Activated naive CD8-positive, alpha-beta T cell treated with anti-CD3 and anti-CD28 coated beads, Interleukin-2, amount 10 ng/mL, durations not matched to agents 7 days and 5 days (primary cell): ENCODE data around the gene PNPLA6. TPM values are rescaled to one million over a fixed set of nuclear protein-coding genes. Genes with fewer than 3 reads are reported as not detected.
"Not testable (repeated sequence)": the region's sequence is repeated elsewhere in the genome, so short reads cannot be mapped to it uniquely, and the experiment has no call there.

Experiments
- ATAC-seq: fragments of 150-1000 bp; cut with Tn5 transposase; one replicate; pipeline ENCODE4 v1.10.0; 2021; ENCODE audit warnings: low read depth, moderate library complexity
- POLR2A ChIA-PET: fragments of 350-600 bp; sonication (Branson Sonifier 250); formaldehyde crosslinking; loops from one replicate; lab custom pipeline; 2021; ENCODE audit warnings: antibody characterized with exemption; lab: Charles Lee
- DNase-seq: peaks from one replicate; pipeline ENCODE4 v3.0.0; 2021
- H3K27ac Mint-ChIP-seq: one replicate; pipeline ENCODE4 v1.8.0; 2022; ENCODE audit warnings: mild to moderate bottlenecking, mixed read lengths
- H3K27me3 Mint-ChIP-seq: one replicate; pipeline ENCODE4 v1.8.0; 2022; ENCODE audit warnings: mild to moderate bottlenecking, moderate library complexity, mixed read lengths
- H3K36me3 Mint-ChIP-seq: one replicate; pipeline ENCODE4 v1.8.0; 2021; ENCODE audit warnings: mild to moderate bottlenecking, mixed read lengths
- H3K4me1 Mint-ChIP-seq: one replicate; pipeline ENCODE4 v1.8.0; 2021; ENCODE audit warnings: mixed read lengths
- H3K4me3 Mint-ChIP-seq: one replicate; pipeline ENCODE4 v1.8.0; 2022; ENCODE audit warnings: mild to moderate bottlenecking, moderate library complexity, mixed read lengths
- H3K9me3 Mint-ChIP-seq: one replicate; pipeline ENCODE4 v1.8.0; 2021; ENCODE audit warnings: mixed read lengths
- total RNA-seq, 2 experiments: library from RNA; stranded (reverse); gene quantifications; one replicate each; pipeline ENCODE4 v1.2.3, GENCODE V29; 2021

The PNPLA6 gene
- total RNA-seq, 2 experiments from 2014 or later: 152 to 155 TPM

DNA sequence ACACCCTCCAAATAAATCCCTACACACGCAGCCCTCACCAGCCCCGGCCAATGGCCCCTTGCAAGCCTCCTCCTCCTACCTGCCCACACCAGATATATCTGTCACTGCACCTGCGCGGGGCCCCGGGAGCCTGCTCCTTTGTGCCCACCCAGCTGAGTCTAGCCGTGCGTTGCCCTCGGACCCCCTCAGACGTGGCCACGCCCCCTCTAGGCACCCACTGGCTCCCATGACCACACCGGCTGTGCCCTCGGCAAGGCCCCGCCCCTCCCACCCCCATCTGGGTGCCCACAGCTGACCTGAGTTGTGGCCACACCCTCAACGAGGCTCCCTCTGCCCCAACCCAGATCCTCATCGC, 6.3 kb upstream of the PNPLA6 start:
- POLR2A ChIA-PET: no interaction called here
- Mint-ChIP-seq H3K4me1 (no peaks in the 10 kb centered on the region), H3K27ac (no peak overlapping the region), H3K36me3 (peaks cover 2% of the 10 kb centered on the region), H3K4me3 (no peak overlapping the region), H3K27me3 (no peaks in the 10 kb centered on the region), H3K9me3 (no peaks in the 10 kb centered on the region)
- ATAC-seq (no peak), DNase-seq (no peak)

GRCh38 chr19:7529610-7530490, 5.7 kb upstream of the PNPLA6 start:
- no peak overlapping the region for H3K27ac Mint-ChIP-seq
- H3K36me3 Mint-ChIP-seq: peaks cover 2% of the 10 kb centered on the region
- no peak overlapping the region for H3K4me3 Mint-ChIP-seq
- ATAC-seq (no peak), DNase-seq (no peak)
- no peaks in the 10 kb centered on the region for H3K27me3 Mint-ChIP-seq
- no peaks in the 10 kb centered on the region for H3K9me3 Mint-ChIP-seq
- H3K4me1 Mint-ChIP-seq: peaks cover 1% of the 10 kb centered on the region
- POLR2A ChIA-PET: no interaction called here

- H3K27me3 Mint-ChIP-seq: no peaks in the 10 kb centered on the region
- peak overlapping the region; percentile 54 for H3K27ac Mint-ChIP-seq
- POLR2A ChIA-PET: interaction anchor here (3.9 kb wide), 1 partner anchor 11 kb away, joined by 26 read pairs; the partner anchor contains the start of gene MCOLN1
- peaks cover 8% of the 10 kb centered on the region for H3K36me3 Mint-ChIP-seq
- peak overlapping the region; percentile 96 for H3K4me3 Mint-ChIP-seq
- H3K4me1 Mint-ChIP-seq: peaks cover 10% of the 10 kb centered on the region
- H3K9me3 Mint-ChIP-seq: no peaks in the 10 kb centered on the region
- DNase-seq (no peak), ATAC-seq (no peak)
Measured at GRCh38 chr19:7533281-7533885, 2.1 kb upstream of the PNPLA6 start.

- POLR2A ChIA-PET: interaction anchor here (1.2 to 3.9 kb wide), 5 partner anchors 11 to 19 kb away, joined by 3 to 28 read pairs (median 6); partner anchors contain the start of genes MCOLN1 and ZNF358
- H3K36me3 Mint-ChIP-seq: peaks cover 13% of the 10 kb centered on the region
- H3K9me3 Mint-ChIP-seq: no peaks in the 10 kb centered on the region
- H3K4me3 Mint-ChIP-seq: peak overlapping the region; percentile 96
- H3K4me1 Mint-ChIP-seq: peaks cover 10% of the 10 kb centered on the region
- DNase-seq (peak; percentile 78), ATAC-seq (peak; percentile 32)
- peak overlapping the region; percentile 80 for H3K27ac Mint-ChIP-seq
- H3K27me3 Mint-ChIP-seq: no peaks in the 10 kb centered on the region
Measured at GRCh38 chr19:7533925-7534480, 1.5 kb upstream of the PNPLA6 start.

- H3K9me3 Mint-ChIP-seq: no peaks in the 10 kb centered on the region
- POLR2A ChIA-PET: interaction anchor here (1.2 to 3.9 kb wide), 5 partner anchors 10 to 18 kb away, joined by 3 to 28 read pairs (median 6); partner anchors contain the start of genes MCOLN1 and ZNF358
- H3K27ac Mint-ChIP-seq: peak overlapping the region; percentile 80
- DNase-seq: no peak
- peaks cover 10% of the 10 kb centered on the region for H3K4me1 Mint-ChIP-seq
- H3K27me3 Mint-ChIP-seq: no peaks in the 10 kb centered on the region
- ATAC-seq: peak; percentile 21
- peak overlapping the region; percentile 96 for H3K4me3 Mint-ChIP-seq
- H3K36me3 Mint-ChIP-seq: peaks cover 13% of the 10 kb centered on the region
Measured at GRCh38 chr19:7534531-7535046, 928 bp upstream of the PNPLA6 start.

DNA sequence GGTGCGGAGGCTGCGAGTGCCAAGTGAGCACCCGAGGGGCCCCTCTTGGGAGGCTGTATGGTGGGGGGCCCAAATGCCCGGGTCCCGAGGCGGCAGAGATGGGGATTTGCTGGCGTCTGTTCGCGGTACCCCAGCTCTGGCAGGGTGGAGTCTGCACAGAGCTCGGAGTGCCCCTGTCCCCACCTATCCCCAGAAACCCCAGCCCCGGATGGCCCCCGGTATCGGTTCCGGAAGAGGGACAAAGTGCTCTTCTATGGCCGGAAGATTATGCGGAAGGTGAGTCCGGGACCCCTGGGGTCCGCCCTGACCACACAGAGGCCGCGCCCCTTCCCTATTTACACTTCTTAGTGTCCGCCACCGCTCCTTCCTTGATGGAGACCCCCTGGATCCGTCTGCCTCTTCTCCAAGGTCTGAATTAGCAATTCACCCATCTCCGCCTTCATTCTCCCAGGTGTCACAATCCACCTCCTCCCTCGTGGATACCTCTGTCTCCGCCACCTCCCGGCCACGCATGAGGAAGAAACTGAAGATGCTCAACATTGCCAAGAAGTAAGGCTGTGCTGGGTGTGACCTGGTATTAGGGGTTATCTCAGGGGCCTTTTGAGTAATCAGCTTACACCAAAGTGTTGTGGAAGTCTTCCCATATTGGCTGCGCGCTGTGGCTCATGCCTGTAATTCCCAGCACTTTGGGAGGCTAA, 630 bp downstream of the PNPLA6 start:
- no peak for DNase-seq
- Mint-ChIP-seq H3K27ac (peak overlapping the region; percentile 92), H3K36me3 (peaks cover 17% of the 10 kb centered on the region), H3K4me3 (peak overlapping the region; percentile 96), H3K9me3 (no peaks in the 10 kb centered on the region), H3K4me1 (peaks cover 12% of the 10 kb centered on the region), H3K27me3 (no peaks in the 10 kb centered on the region)
- ATAC-seq: peak; percentile 1
- POLR2A ChIA-PET: interaction anchor here (0.9 to 3.9 kb wide), 3 partner anchors 9 to 32 kb away, joined by 5 to 28 read pairs (median 26); partner anchors contain the start of gene MCOLN1

DNA sequence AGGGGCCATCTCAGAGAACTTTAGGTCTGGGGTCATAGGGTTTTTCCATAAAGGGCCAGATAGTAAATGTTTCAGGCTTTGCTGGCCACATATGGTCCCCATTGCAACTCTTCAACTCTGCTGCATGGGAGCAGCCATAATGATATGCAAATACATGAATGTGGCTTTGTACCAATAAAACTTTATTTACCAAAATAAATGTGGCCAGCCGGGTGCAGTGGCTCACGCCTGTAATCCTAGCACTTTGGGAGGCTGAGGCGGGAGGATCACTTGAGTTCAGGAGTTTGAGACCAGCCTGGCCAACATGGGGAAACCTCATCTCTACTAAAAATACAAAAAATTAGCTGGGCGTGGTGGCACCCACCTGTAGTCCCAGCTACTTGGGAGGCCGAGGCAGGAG, 3.5 kb downstream of the PNPLA6 start:
- DNase-seq, H3K9me3 Mint-ChIP-seq, H3K27ac Mint-ChIP-seq, H3K27me3 Mint-ChIP-seq, POLR2A ChIA-PET, ATAC-seq, H3K4me3 Mint-ChIP-seq: not testable (repeated sequence)
- Mint-ChIP-seq H3K36me3 (peaks cover 28% of the 10 kb centered on the region), H3K4me1 (peaks cover 19% of the 10 kb centered on the region)

DNA sequence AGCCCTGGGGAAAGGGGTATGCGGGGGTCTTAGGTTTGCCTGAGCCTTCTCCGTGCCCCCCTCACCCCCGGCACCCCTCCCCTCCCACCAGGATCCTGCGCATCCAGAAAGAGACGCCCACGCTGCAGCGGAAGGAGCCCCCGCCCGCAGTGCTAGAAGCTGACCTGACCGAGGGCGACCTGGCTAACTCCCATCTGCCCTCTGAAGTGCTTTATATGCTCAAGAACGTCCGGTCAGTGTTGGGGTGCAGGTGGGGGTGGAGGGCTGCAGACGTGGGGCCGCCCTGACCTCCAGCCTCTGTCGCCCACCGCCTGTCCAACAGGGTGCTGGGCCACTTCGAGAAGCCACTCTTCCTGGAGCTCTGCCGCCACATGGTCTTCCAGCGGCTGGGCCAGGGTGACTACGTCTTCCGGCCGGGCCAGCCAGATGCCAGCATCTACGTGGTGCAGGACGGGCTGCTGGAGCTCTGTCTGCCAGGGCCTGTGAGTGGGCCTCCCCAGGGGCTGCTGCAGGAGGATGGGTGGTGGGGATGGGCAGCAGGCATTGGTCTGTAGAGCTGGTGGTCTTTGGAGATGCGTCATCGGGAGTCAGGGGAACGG, 4.4 kb downstream of the PNPLA6 start:
- no peak for DNase-seq
- H3K36me3 Mint-ChIP-seq: peaks cover 31% of the 10 kb centered on the region
- H3K27ac Mint-ChIP-seq: peak overlapping the region; percentile 39
- ATAC-seq: no peak
- H3K27me3 Mint-ChIP-seq: no peaks in the 10 kb centered on the region
- H3K9me3 Mint-ChIP-seq: no peaks in the 10 kb centered on the region
- POLR2A ChIA-PET: no interaction called here
- H3K4me1 Mint-ChIP-seq: peaks cover 26% of the 10 kb centered on the region
- no peak overlapping the region for H3K4me3 Mint-ChIP-seq

DNA sequence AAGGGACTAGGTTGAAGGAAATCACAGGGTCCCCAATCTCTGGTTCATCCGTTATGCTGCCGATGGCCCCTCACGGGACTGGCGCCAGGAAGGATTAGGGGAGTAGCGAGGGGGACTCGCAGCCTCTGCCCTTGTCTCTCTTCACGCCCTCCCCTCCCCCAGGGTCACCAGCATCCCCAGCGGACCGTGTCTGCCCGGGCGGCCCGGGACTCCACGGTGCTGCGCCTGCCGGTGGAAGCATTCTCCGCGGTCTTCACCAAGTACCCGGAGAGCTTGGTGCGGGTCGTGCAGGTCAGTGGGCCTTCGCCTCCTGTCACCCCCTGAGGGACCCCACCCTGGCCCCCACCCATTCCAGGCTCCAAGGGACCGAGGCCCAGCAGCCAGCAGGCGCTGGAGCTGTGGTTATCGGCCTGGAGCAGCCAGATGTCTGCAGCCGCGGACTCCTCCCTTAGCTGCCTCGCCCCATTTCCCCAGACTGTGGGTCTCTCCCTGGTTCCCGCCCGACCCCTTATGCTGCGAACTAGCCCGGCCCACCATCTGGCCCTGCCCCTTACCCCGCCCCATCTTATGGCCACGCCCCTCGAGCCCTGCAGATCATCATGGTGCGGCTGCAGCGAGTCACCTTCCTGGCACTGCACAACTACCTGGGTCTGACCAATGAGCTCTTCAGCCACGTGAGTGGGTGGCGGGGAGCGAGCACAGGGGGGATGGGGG, 5.4 kb downstream of the PNPLA6 start:
- Mint-ChIP-seq H3K36me3 (peaks cover 31% of the 10 kb centered on the region), H3K27me3 (no peaks in the 10 kb centered on the region), H3K4me3 (no peak overlapping the region), H3K9me3 (no peaks in the 10 kb centered on the region), H3K4me1 (peaks cover 32% of the 10 kb centered on the region), H3K27ac (no peak overlapping the region)
- no peak for ATAC-seq
- POLR2A ChIA-PET: no interaction called here
- no peak for DNase-seq

GRCh38 chr19:7541475-7541824, 5.9 kb downstream of the PNPLA6 start:
- DNase-seq: no peak
- H3K36me3 Mint-ChIP-seq: peaks cover 29% of the 10 kb centered on the region
- POLR2A ChIA-PET: no interaction called here
- no peak overlapping the region for H3K27ac Mint-ChIP-seq
- no peaks in the 10 kb centered on the region for H3K9me3 Mint-ChIP-seq
- no peak for ATAC-seq
- H3K27me3 Mint-ChIP-seq: no peaks in the 10 kb centered on the region
- peaks cover 32% of the 10 kb centered on the region for H3K4me1 Mint-ChIP-seq
- H3K4me3 Mint-ChIP-seq: no peak overlapping the region

- Mint-ChIP-seq H3K4me1 (peaks cover 30% of the 10 kb centered on the region), H3K36me3 (peaks cover 28% of the 10 kb centered on the region), H3K4me3 (no peak overlapping the region), H3K27me3 (no peaks in the 10 kb centered on the region), H3K9me3 (no peaks in the 10 kb centered on the region), H3K27ac (peak overlapping the region; percentile 51)
- DNase-seq (no peak), ATAC-seq (no peak)
- POLR2A ChIA-PET: no interaction called here
Measured at GRCh38 chr19:7541828-7542443, 6.4 kb downstream of the PNPLA6 start.
